ENCODE data around the gene ALCAM. TPM values are rescaled to one million over a fixed set of nuclear protein-coding genes. Genes with fewer than 3 reads are reported as not detected.
"Not testable (repeated sequence)": the region's sequence is repeated elsewhere in the genome, so short reads cannot be mapped to it uniquely, and the experiment has no call there.

Gene ALCAM
- total and polyA plus RNA-seq, 2 donors = 33.7 to 153 TPM

- H3K36me3 ChIP-seq (ENCODE audit: insufficient read depth) = no peaks in the 10 kb centered on the region
- 78% methylated on average over 5 of the region's 5 CpGs for WGBS
- peak; percentile 29 for DNase-seq (ENCODE audit: extremely low spot score)
These were observed 20.5 kb downstream of the ALCAM start for GRCh38 chr3:105387122-105387751.

GRCh38 chr3:105388176-105388575 lies 21.5 kb downstream of the ALCAM start:
- Histone ChIP-seq H3K36me3 (ENCODE audit: insufficient read depth) (no peaks in the 10 kb centered on the region), H3K27ac (ENCODE audit: low read depth) (no peak overlapping the region), H3K4me3 (ENCODE audit: low read depth, low read length) (no peak overlapping the region), H3K4me1 (ENCODE audit: insufficient read depth) (no peaks in the 10 kb centered on the region)
- WGBS = 30% methylated on average over 1 of the region's 1 CpG
- DNase-seq (ENCODE audit: extremely low spot score) = no peak

More at GRCh38 chr3:105387122-105387751, 20.5 kb downstream of the ALCAM start:
- Histone ChIP-seq H3K4me3 (ENCODE audit: low read depth, low read length) (no peak overlapping the region), H3K4me1 (ENCODE audit: insufficient read depth) (no peaks in the 10 kb centered on the region), H3K27ac (ENCODE audit: low read depth) (no peak overlapping the region)

GRCh38 chr3:105389759-105390158 lies 23.1 kb downstream of the ALCAM start:
- H3K27ac ChIP-seq (ENCODE audit: low read depth); H3K4me3 ChIP-seq (ENCODE audit: low read depth, low read length); H3K36me3 ChIP-seq (ENCODE audit: insufficient read depth); H3K4me1 ChIP-seq (ENCODE audit: insufficient read depth); DNase-seq (ENCODE audit: extremely low spot score): not testable (repeated sequence)
- 94% methylated on average over 1 of the region's 1 CpG for WGBS

- H3K4me1 ChIP-seq (ENCODE audit: insufficient read depth); DNase-seq (ENCODE audit: extremely low spot score); H3K27ac ChIP-seq (ENCODE audit: low read depth); H3K36me3 ChIP-seq (ENCODE audit: insufficient read depth); H3K4me3 ChIP-seq (ENCODE audit: low read depth, low read length): not testable (repeated sequence)
These were observed 25.9 kb downstream of the ALCAM start for GRCh38 chr3:105392598-105392997.

- no peak for DNase-seq (ENCODE audit: extremely low spot score)
- H3K27ac ChIP-seq (ENCODE audit: low read depth) = no peak overlapping the region
- WGBS = 84% methylated on average over 7 of the region's 7 CpGs
- no peak overlapping the region for H3K4me3 ChIP-seq (ENCODE audit: low read depth, low read length)
- no peaks in the 10 kb centered on the region for H3K36me3 ChIP-seq (ENCODE audit: insufficient read depth)
- no peaks in the 10 kb centered on the region for H3K4me1 ChIP-seq (ENCODE audit: insufficient read depth)
These were observed 27.5 kb downstream of the ALCAM start for GRCh38 chr3:105394177-105394576.

- Histone ChIP-seq H3K27ac (ENCODE audit: low read depth) (no peak overlapping the region), H3K4me3 (ENCODE audit: low read depth, low read length) (no peak overlapping the region), H3K36me3 (ENCODE audit: insufficient read depth) (no peaks in the 10 kb centered on the region), H3K4me1 (ENCODE audit: insufficient read depth) (no peaks in the 10 kb centered on the region)
- WGBS = 91% methylated on average over 1 of the region's 1 CpG
- no peak for DNase-seq (ENCODE audit: extremely low spot score)
These were observed 31.3 kb downstream of the ALCAM start for GRCh38 chr3:105397974-105398373.

- H3K36me3 ChIP-seq (ENCODE audit: insufficient read depth) = no peaks in the 10 kb centered on the region
- DNase-seq (ENCODE audit: extremely low spot score) = no peak
- H3K4me1 ChIP-seq (ENCODE audit: insufficient read depth) = no peaks in the 10 kb centered on the region
- no peak overlapping the region for H3K27ac ChIP-seq (ENCODE audit: low read depth)
- H3K4me3 ChIP-seq (ENCODE audit: low read depth, low read length) = no peak overlapping the region
These were observed 31.7 kb downstream of the ALCAM start for GRCh38 chr3:105398437-105398836.

GRCh38 chr3:105399062-105399461 lies 32.4 kb downstream of the ALCAM start:
- no peaks in the 10 kb centered on the region for H3K36me3 ChIP-seq (ENCODE audit: insufficient read depth)
- no peak overlapping the region for H3K27ac ChIP-seq (ENCODE audit: low read depth)
- no peak overlapping the region for H3K4me3 ChIP-seq (ENCODE audit: low read depth, low read length)
- DNase-seq (ENCODE audit: extremely low spot score) = no peak
- WGBS = 86% methylated on average over 1 of the region's 1 CpG
- no peaks in the 10 kb centered on the region for H3K4me1 ChIP-seq (ENCODE audit: insufficient read depth)

- DNase-seq (ENCODE audit: extremely low spot score) = no peak
- no peaks in the 10 kb centered on the region for H3K4me1 ChIP-seq (ENCODE audit: insufficient read depth)
- 73% methylated on average over 1 of the region's 1 CpG for WGBS
- H3K36me3 ChIP-seq (ENCODE audit: insufficient read depth) = no peaks in the 10 kb centered on the region
- H3K4me3 ChIP-seq (ENCODE audit: low read depth, low read length) = no peak overlapping the region
- H3K27ac ChIP-seq (ENCODE audit: low read depth) = no peak overlapping the region
These were observed 32.9 kb downstream of the ALCAM start for GRCh38 chr3:105399611-105400010.

GRCh38 chr3:105401254-105401653 lies 34.5 kb downstream of the ALCAM start:
- no peak overlapping the region for H3K4me3 ChIP-seq (ENCODE audit: low read depth, low read length)
- WGBS = 90% methylated on average over 4 of the region's 4 CpGs
- no peak for DNase-seq (ENCODE audit: extremely low spot score)
- H3K36me3 ChIP-seq (ENCODE audit: insufficient read depth) = no peaks in the 10 kb centered on the region
- H3K27ac ChIP-seq (ENCODE audit: low read depth) = no peak overlapping the region
- no peaks in the 10 kb centered on the region for H3K4me1 ChIP-seq (ENCODE audit: insufficient read depth)

- WGBS = 76% methylated on average over 2 of the region's 2 CpGs
These were observed 35.0 kb downstream of the ALCAM start for GRCh38 chr3:105401691-105402149.

GRCh38 chr3:105402287-105402801 lies 35.6 kb downstream of the ALCAM start:
- Histone ChIP-seq H3K36me3 (ENCODE audit: insufficient read depth) (no peaks in the 10 kb centered on the region), H3K4me1 (ENCODE audit: insufficient read depth) (no peaks in the 10 kb centered on the region), H3K27ac (ENCODE audit: low read depth) (no peak overlapping the region), H3K4me3 (ENCODE audit: low read depth, low read length) (no peak overlapping the region)
- WGBS = 94% methylated on average over 6 of the region's 6 CpGs
- DNase-seq (ENCODE audit: extremely low spot score) = no peak

More at GRCh38 chr3:105401691-105402149, 35.0 kb downstream of the ALCAM start:
- Histone ChIP-seq H3K36me3 (ENCODE audit: insufficient read depth) (no peaks in the 10 kb centered on the region), H3K27ac (ENCODE audit: low read depth) (no peak overlapping the region), H3K4me1 (ENCODE audit: insufficient read depth) (no peaks in the 10 kb centered on the region), H3K4me3 (ENCODE audit: low read depth, low read length) (no peak overlapping the region)
- no peak for DNase-seq (ENCODE audit: extremely low spot score)

- WGBS = 95% methylated on average over 9 of the region's 9 CpGs
- H3K4me3 ChIP-seq (ENCODE audit: low read depth, low read length); DNase-seq (ENCODE audit: extremely low spot score): not testable (repeated sequence)
These were observed 36.3 kb downstream of the ALCAM start for GRCh38 chr3:105403034-105403433.

GRCh38 chr3:105406268-105406667 lies 39.6 kb downstream of the ALCAM start:
- H3K36me3 ChIP-seq (ENCODE audit: insufficient read depth) = no peaks in the 10 kb centered on the region
- no peaks in the 10 kb centered on the region for H3K4me1 ChIP-seq (ENCODE audit: insufficient read depth)
- no peak for DNase-seq (ENCODE audit: extremely low spot score)
- no peak overlapping the region for H3K4me3 ChIP-seq (ENCODE audit: low read depth, low read length)
- no peak overlapping the region for H3K27ac ChIP-seq (ENCODE audit: low read depth)
- 40% methylated on average over 2 of the region's 2 CpGs for WGBS

More at GRCh38 chr3:105403034-105403433, 36.3 kb downstream of the ALCAM start:
- not testable (repeated sequence) for H3K4me1 ChIP-seq (ENCODE audit: insufficient read depth); H3K27ac ChIP-seq (ENCODE audit: low read depth); H3K36me3 ChIP-seq (ENCODE audit: insufficient read depth)
